Measurements from ENCODE around the gene PTPRM.

- TF ChIP-seq, protein P1, sequence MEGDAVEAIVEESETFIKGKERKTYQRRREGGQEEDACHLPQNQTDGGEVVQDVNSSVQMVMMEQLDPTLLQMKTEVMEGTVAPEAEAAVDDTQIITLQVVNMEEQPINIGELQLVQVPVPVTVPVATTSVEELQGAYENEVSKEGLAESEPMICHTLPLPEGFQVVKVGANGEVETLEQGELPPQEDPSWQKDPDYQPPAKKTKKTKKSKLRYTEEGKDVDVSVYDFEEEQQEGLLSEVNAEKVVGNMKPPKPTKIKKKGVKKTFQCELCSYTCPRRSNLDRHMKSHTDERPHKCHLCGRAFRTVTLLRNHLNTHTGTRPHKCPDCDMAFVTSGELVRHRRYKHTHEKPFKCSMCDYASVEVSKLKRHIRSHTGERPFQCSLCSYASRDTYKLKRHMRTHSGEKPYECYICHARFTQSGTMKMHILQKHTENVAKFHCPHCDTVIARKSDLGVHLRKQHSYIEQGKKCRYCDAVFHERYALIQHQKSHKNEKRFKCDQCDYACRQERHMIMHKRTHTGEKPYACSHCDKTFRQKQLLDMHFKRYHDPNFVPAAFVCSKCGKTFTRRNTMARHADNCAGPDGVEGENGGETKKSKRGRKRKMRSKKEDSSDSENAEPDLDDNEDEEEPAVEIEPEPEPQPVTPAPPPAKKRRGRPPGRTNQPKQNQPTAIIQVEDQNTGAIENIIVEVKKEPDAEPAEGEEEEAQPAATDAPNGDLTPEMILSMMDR (conservative IDR thresholded peaks at IDR 0.05; ENCODE audit: low read length), result no peak
- no peak for TF ChIP-seq EZH2phosphoT487 (IDR thresholded peaks at IDR 0.05; ENCODE audit: borderline replicate concordance)
Measured at GRCh38 chr18:8176554-8176953, 609.4 kb downstream of the PTPRM start.

Measured in Loucy (cell line).